ENCODE measurements around the gene CBLC. TPM values are rescaled to one million over a fixed set of nuclear protein-coding genes. Genes with fewer than 3 reads are reported as not detected.

CBLC gene
- polyA plus RNA-seq, 3 donors = 0.45 to 11.1 (median 2.0) TPM

DNA sequence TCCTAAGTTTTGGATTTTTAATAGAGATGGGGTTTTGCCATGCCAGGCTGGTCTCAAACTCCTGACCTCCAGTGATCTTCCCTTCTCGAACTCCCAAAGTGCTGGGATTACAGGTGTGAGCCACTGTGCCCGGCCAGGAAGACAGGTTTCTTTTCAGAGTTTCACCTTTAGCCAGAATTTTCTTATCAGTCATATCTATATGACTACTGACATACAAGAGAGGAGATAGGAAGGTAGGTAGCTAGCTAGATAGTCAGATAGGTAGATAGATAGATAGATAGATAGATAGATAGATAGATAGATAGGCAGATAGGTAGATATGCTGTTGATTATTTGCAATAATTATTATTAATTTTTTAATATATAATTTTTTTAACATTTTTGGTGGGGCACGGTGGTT, 7.6 kb downstream of the CBLC start:
- no peak overlapping the region for H3K27ac ChIP-seq (ENCODE audit: low read depth, low read length)

DNA sequence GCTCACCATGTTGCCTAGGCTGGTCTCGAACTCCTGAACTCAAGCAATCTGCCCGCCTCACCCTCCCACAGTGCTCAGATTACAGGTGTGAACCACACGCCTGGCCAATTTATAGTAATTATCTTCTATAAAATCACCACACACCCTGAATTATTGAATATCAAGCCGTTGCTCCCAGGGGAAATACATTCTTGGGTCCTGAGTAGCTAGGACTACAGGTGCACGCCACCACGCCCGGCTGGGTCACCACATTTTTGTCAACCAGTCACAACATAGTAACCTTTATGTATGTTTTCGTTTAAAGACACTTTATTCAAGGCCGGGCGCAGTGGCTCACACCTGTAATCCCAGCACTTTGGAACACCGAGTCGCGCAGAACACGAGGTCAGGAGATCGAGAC, 8.3 kb downstream of the CBLC start:
- no peak overlapping the region for H3K27ac ChIP-seq (ENCODE audit: low read depth, low read length)
- WGBS, 3 donors = 93 to 95% (median 93%) methylated on average over 15 of the region's 15 CpGs

More for the DNA sequence above, 7.6 kb downstream of the CBLC start:
- whole genome bisulfite sequencing, 3 donors = 77 to 81% (median 79%) methylated on average over 3 of the region's 3 CpGs

DNA sequence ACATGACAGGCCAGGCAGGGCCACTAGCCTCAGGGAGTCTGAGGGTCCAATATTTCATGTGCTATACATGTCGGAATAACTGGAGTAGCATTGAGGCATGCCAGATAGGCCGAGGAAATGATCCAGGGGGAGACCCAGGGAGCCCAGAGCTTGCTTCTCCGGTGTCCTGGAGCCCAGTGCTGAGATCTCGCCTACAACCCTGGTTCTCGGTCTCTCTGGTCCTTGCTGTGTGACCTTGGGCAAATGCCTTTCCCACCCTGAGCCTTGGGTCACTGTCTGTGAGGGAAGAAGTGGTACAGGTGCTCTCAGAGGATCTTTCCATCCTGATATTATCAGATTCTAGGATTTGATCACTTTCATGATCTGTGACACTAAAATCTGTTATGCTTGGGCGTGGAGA, 11.3 kb downstream of the CBLC start:
- H3K27ac ChIP-seq (ENCODE audit: low read depth, low read length) = no peak overlapping the region
- WGBS, 3 donors = 90 to 94% (median 92%) methylated on average over 6 of the region's 6 CpGs

DNA sequence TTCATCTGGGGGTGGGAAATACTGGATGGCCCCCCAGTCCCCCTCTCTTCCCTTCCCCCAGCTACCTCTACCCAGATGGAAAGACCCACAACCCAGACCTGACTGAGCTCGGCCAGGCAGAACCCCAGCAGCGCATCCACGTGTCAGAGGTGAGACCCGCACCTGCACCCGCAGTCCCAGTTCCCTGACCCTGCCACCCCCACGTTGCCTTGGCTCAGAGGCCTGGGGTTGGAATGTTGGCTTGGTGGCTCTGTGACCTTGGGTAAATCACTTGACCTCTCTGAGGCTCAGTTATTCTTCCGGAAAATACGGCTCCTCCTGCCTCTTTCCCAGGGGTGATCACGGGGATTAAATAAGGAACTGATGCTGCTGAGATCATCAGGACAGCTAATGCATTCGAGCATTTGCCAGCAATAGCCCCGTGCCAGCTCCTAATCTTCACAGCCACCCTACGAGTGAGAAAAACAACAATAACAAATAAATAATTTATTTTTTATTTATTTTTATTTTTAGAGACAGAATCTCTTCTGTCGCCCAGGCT, 12.3 kb downstream of the CBLC start:
- H3K27ac ChIP-seq (ENCODE audit: low read depth, low read length) = no peak overlapping the region
- 63 to 74% (median 70%) methylated on average over 13 of the region's 13 CpGs for WGBS, 3 donors

DNA sequence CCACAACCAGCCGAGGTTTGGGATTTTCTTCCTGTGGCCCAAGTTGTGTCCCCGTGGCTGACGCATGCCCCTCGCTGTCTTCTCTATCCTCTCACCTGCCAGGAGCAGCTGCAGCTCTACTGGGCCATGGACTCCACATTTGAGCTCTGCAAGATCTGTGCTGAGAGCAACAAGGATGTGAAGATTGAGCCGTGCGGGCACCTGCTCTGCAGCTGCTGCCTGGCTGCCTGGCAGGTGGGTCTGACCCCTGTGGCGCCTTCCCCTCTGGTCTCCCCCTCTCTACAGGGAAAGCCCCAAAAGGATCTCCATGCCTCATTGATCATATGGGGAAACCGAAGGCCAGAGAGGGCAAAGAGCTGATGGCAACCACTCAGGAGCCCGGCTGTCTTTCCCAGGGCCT, 14.6 kb downstream of the CBLC start:
- H3K27ac ChIP-seq (ENCODE audit: low read depth, low read length) = no peak overlapping the region
- WGBS, 3 donors = 73 to 91% (median 89%) methylated on average over 9 of the region's 9 CpGs

- no peak overlapping the region for H3K27ac ChIP-seq (ENCODE audit: low read depth, low read length)
- 95% methylated on average over 4 of the region's 4 CpGs for WGBS, 3 donors
Observed at GRCh38 chr19:44794610-44795009, 16.9 kb downstream of the CBLC start.

GRCh38 chr19:44795398-44795987, 17.8 kb downstream of the CBLC start:
- 86 to 91% (median 87%) methylated on average over 13 of the region's 13 CpGs for WGBS, 3 donors
- no peak overlapping the region for H3K27ac ChIP-seq (ENCODE audit: low read depth, low read length)

- no peak overlapping the region for H3K27ac ChIP-seq (ENCODE audit: low read depth, low read length)
- 18 to 26% (median 20%) methylated on average over 12 of the region's 12 CpGs for WGBS, 3 donors
Observed at GRCh38 chr19:44796701-44797115, 19.0 kb downstream of the CBLC start.

GRCh38 chr19:44799627-44800346, 22.1 kb downstream of the CBLC start:
- H3K27ac ChIP-seq (ENCODE audit: low read depth, low read length) = no peak overlapping the region

GRCh38 chr19:44800461-44800860, 22.8 kb downstream of the CBLC start:
- 0 to 5% (median 3%) methylated on average over 2 to 3 of the region's 3 CpGs for WGBS, 3 donors
- H3K27ac ChIP-seq (ENCODE audit: low read depth, low read length) = no peak overlapping the region

More at GRCh38 chr19:44799627-44800346, 22.1 kb downstream of the CBLC start:
- WGBS, 3 donors = 57 to 72% (median 69%) methylated on average over 9 to 10 of the region's 10 CpGs

DNA sequence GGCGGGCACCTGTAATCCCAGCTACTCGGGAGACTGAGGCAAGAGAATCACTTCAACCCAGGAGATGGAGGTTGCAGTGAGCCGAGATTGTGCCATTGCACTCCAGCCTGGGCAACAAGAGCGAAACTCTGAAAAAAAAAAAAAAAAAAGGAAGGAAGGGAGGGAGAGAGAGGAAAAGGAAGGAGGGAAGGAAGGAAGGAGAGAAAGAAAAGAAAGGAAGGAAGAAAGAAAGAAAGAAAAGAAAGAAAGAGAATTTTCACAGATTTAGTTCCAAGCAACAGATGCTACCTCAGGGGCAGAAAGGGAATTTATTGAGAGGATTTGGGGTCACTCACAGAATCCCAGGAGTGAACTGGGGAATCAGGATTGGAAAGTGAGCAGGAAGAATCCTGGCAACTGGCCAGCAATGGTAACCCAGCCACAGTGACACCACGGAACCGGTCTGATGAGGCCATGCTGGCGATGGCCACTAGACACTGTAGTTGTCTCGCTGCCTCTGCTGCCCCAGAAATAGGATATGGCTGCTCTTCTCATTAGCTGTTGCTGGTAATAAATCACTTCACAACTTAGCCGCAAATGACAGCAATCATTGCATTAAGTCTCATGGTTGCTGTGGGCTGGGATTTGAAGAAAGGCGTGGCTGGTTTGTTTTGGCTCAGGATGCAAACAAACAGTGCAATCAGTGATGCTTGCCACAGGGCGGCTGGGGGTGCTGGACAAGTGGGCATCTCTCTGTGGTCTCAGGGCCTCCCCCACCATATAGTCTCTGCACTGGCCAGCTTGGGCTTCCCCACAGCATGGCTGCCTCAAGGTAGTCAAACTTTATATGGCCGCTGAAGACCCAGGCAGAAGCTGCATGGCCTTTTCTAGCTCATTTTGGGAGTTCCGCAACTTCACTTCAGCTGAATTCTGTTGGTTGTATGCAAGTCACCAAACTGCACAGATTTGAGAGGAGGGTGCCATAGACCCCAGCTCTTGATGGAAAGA, 26.0 kb downstream of the CBLC start:
- WGBS, 3 donors = 82 to 91% (median 88%) methylated on average over 13 of the region's 13 CpGs
- H3K27ac ChIP-seq (ENCODE audit: low read depth, low read length) = no peak overlapping the region

- H3K27ac ChIP-seq (ENCODE audit: low read depth, low read length) = no peak overlapping the region
- WGBS, 3 donors = 84 to 90% (median 86%) methylated on average over 7 of the region's 7 CpGs
Observed at GRCh38 chr19:44806291-44806690, 28.6 kb downstream of the CBLC start.

DNA sequence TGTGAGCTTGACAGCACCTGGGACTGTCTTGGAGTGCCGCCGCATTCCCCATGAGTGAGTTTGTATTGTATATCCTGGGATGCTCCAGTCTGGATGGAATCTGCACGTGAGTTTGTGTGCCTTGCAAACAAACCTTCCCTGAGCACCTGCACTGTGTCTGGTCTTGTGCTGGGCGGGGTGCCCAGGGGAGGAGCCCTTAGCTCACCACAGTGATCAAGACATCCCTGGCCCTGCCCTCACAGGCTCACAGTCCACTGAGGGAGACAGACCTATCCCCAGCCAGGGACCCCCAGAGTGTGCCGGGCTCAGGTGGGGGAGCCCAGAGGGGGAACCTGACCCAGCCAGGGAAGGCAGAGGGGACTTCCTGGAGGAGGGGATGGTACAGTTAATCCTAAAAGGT, 29.5 kb downstream of the CBLC start:
- no peak overlapping the region for H3K27ac ChIP-seq (ENCODE audit: low read depth, low read length)
- WGBS, 3 donors = 50 to 85% (median 75%) methylated on average over 5 of the region's 5 CpGs

DNA sequence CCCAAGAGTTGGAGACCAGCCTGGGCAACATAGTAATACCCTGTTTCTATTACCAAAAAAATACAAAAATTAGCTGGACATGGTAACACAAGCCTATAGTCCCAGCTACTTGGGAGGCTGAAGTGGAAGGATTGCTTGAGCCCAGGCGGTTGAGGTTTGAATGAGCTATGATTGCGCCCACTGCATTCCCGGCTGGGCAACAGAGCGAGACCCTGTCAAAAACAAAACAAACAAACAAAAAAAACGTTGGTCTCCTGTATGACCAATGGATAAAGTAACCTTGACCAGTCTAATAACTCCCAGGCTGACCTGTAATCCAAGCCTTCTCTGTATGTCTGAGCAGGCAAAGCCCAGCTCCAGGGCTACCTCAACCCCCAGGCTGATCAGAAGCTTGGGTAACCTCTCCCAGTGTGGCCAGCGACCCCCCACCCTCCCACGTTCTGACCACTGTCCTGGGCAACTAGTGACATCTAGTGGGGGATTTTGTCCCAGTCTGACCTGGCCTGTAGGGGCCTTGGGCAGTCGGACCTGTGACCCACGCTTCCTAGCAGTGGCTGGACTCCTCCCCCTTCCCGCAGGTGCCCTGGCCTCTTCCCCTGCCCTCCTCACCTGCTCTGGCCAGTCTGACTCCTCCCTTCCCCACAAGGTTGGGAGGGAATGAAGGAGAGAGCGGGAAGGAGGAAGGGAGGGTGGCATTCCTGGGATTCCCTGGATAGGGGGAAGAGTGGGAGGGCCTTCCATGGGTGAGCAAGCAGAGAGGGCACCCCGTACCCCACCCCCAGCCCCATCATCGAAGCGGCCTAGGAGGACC, 30.2 kb downstream of the CBLC start:
- no peak overlapping the region for H3K27ac ChIP-seq (ENCODE audit: low read depth, low read length)
- WGBS, 3 donors = 15 to 31% (median 26%) methylated on average over 14 of the region's 14 CpGs

DNA sequence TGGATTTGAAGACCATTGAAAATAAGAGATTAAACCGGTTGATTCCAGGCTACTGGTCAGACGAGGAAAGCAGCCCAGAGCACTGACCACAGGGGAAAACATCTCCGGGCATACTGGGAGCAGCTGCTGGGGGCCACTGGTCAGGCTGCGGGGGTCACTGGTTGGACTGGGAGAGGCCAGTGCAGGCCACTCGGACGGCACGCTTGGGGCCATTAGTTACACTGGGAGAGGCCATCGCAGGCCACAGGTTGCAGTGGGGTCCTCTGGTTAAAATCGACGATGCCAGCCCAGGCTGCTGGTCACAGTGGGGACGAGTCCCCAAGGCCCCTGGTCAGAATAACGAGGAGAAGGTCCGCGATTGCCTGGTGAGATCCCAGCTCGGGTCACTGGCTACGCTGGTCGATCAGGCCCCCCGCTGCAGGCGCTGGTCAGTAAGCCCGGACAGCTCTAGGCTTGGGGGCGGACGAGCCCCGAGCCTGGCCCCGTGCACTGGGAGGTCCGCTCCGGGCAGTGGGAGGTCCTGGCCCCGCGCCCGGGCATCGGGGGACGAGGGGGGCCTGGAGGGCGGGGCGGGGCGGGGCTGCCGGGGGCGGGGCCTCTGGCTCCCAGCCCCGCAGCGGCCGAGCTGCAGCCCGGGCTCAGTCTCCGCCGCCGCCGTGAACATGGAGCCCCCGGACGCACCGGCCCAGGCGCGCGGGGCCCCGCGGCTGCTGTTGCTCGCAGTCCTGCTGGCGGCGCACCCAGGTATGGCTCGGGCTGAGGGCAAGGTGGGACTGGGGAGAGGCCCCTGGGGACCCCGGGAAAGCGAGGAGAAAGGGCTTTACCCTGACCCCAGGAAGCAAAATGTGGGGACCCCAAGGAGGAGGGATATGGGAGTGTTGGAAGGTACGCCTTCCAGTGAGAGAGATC, 31.0 kb downstream of the CBLC start, which contains the start of gene BCAM:
TSS of gene BCAM (plus strand) at position 641 of the 909 bp plus-strand sequence. CDS start at position 663, 22 bp downstream.
- WGBS, 3 donors = 2% methylated on average over 51 to 59 of the region's 59 CpGs
- H3K27ac ChIP-seq (ENCODE audit: low read depth, low read length) = no peak within 1 kb of the TSS

- 31 to 42% (median 35%) methylated on average over 7 of the region's 7 CpGs for WGBS, 3 donors
Observed at GRCh38 chr19:44809577-44810233, 32.0 kb downstream of the CBLC start.

More at GRCh38 chr19:44809577-44810233, 32.0 kb downstream of the CBLC start:
- no peak overlapping the region for H3K27ac ChIP-seq (ENCODE audit: low read depth, low read length)

Measured in adipose tissue (tissue), 3 donors.